Stimulated activated memory B cell treated with anti-CD40 and anti-IgM and Interleukin-4, amounts not matched to agents 10 μg/mL and 1 μg/mL and 100 μg/mL, for 72 hours (primary cell): ENCODE measurements around the gene MSRB2.

Experiments
- ATAC-seq: fragments of 150-1000 bp; cut with Tn5 transposase; 2 replicates; pipeline ENCODE4 v1.10.0; 2021
- H3K27ac Mint-ChIP-seq: one replicate; pipeline ENCODE4 v1.8.0; 2022; ENCODE audit warnings: mild to moderate bottlenecking, mixed read lengths
- H3K27me3 Mint-ChIP-seq: one replicate; pipeline ENCODE4 v1.8.0; 2022; ENCODE audit warnings: mixed read lengths
- H3K36me3 Mint-ChIP-seq: one replicate; pipeline ENCODE4 v1.8.0; 2022; ENCODE audit warnings: mixed read lengths
- H3K4me1 Mint-ChIP-seq: one replicate; pipeline ENCODE4 v1.8.0; 2022; ENCODE audit warnings: mixed read lengths
- H3K4me3 Mint-ChIP-seq: one replicate; pipeline ENCODE4 v1.8.0; 2022; ENCODE audit warnings: mild to moderate bottlenecking, moderate library complexity, mixed read lengths
- H3K9me3 Mint-ChIP-seq: one replicate; pipeline ENCODE4 v1.8.0; 2022; ENCODE audit warnings: mixed read lengths

The MSRB2 gene

GRCh38 chr10:23120001-23120934, 24.9 kb downstream of the MSRB2 start:
- no peak for ATAC-seq
- Mint-ChIP-seq H3K9me3 (peaks cover 2% of the 10 kb centered on the region), H3K27me3 (no peaks in the 10 kb centered on the region), H3K27ac (no peak overlapping the region), H3K4me3 (no peak overlapping the region), H3K4me1 (no peaks in the 10 kb centered on the region), H3K36me3 (peaks cover 29% of the 10 kb centered on the region)

DNA sequence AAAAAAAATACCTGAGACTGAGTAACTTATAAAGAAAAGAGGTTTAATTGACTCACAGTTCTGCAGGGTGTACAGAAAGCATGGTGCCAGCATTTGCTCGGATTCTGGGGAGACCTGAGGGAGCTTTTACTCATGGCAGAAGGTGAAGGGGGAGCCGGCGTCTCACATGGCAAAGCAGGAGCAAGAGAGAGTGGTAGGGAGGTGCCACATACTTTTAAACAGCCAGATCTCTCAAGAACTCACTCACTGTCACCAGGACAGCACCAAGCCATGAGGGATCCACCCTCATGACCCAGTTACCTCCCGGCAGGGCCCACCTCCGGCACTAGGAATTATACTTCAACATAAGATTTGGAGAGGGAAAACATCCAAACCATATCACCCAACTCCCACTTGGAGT, 25.8 kb downstream of the MSRB2 start:
- ATAC-seq, result no peak
- H3K27me3 Mint-ChIP-seq, result no peaks in the 10 kb centered on the region
- no peak overlapping the region for H3K4me3 Mint-ChIP-seq
- H3K9me3 Mint-ChIP-seq, result peaks cover 2% of the 10 kb centered on the region
- H3K36me3 Mint-ChIP-seq, result peaks cover 28% of the 10 kb centered on the region
- no peaks in the 10 kb centered on the region for H3K4me1 Mint-ChIP-seq
- H3K27ac Mint-ChIP-seq, result no peak overlapping the region

DNA sequence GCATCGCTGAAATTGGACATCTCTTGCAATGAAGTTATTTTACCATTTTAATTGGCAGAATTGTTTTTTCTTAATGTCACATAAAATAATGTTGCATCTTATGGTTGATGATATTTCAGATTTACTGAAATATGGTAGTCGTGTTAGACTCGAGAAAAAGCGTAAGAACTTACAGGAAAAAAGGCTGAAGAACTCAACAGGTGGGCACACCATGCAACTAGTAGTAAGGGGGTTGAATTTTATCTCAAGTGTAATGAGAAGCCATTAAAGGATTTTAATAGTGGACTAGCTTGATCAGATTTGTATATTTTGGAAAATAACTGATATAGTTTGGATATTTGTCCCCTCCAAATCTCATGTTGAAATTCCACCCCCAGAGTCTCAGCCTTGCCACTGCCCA, 41.1 kb downstream of the MSRB2 start:
- Mint-ChIP-seq H3K9me3 (peaks cover 13% of the 10 kb centered on the region), H3K27me3 (peaks cover 23% of the 10 kb centered on the region), H3K4me1 (no peaks in the 10 kb centered on the region), H3K36me3 (no peaks in the 10 kb centered on the region), H3K4me3 (no peak overlapping the region), H3K27ac (no peak overlapping the region)
- no peak for ATAC-seq

GRCh38 chr10:23139677-23140076, 44.3 kb downstream of the MSRB2 start:
- H3K9me3 Mint-ChIP-seq, result peaks cover 8% of the 10 kb centered on the region
- H3K36me3 Mint-ChIP-seq, result no peaks in the 10 kb centered on the region
- ATAC-seq, result no peak
- no peaks in the 10 kb centered on the region for H3K4me1 Mint-ChIP-seq
- H3K27me3 Mint-ChIP-seq, result peaks cover 15% of the 10 kb centered on the region
- H3K4me3 Mint-ChIP-seq, result no peak overlapping the region
- H3K27ac Mint-ChIP-seq, result no peak overlapping the region

DNA sequence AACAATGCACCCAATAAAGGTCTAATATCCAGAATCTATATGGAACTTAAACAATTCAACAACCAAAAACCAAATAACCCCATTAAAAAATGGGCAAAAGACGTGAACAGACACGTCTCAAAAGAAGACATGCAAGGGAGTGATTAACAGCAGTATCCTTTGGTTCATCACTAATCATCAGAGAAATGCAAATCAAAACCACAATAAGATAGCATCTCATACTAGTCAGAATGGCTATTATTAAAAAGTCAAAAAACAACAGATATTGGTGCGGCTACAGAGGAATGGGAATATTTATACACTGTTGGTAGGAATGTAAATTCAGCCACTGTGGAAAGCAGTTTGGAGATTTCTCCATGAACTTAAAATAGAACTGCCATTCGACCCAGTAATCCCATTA, 46.6 kb downstream of the MSRB2 start:
- Mint-ChIP-seq H3K4me3 (no peak overlapping the region), H3K9me3 (peaks cover 4% of the 10 kb centered on the region), H3K4me1 (no peaks in the 10 kb centered on the region), H3K27me3 (peaks cover 10% of the 10 kb centered on the region), H3K36me3 (no peaks in the 10 kb centered on the region), H3K27ac (no peak overlapping the region)
- no peak for ATAC-seq

DNA sequence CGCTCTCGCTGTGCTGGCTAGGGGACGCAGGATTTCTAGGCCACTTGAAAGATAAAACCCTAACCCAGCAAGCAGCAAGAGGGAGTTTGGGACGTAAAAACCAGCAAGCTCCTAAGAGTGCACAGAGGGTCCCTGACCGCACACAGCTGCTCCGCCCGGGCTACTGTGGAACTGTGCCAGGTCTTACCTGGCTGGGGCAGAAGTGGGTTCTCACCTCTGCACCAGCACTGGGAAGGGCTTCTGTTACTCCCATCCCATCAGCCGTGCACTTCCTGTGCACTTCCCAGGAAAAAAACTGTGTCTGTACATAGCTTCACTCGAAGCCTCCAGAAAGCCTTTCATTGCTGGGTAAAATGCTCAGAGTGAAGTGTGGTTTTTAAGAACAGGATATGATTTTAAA, 50.9 kb downstream of the MSRB2 start:
- Mint-ChIP-seq H3K4me3 (no peak overlapping the region), H3K27ac (no peak overlapping the region), H3K4me1 (no peaks in the 10 kb centered on the region), H3K27me3 (no peaks in the 10 kb centered on the region), H3K9me3 (no peaks in the 10 kb centered on the region), H3K36me3 (no peaks in the 10 kb centered on the region)
- ATAC-seq, result no peak

GRCh38 chr10:23147035-23147434, 51.7 kb downstream of the MSRB2 start:
- no peak for ATAC-seq
- Mint-ChIP-seq H3K27ac (no peak overlapping the region), H3K9me3 (no peaks in the 10 kb centered on the region), H3K4me1 (no peaks in the 10 kb centered on the region), H3K36me3 (no peaks in the 10 kb centered on the region), H3K27me3 (no peaks in the 10 kb centered on the region), H3K4me3 (no peak overlapping the region)

DNA sequence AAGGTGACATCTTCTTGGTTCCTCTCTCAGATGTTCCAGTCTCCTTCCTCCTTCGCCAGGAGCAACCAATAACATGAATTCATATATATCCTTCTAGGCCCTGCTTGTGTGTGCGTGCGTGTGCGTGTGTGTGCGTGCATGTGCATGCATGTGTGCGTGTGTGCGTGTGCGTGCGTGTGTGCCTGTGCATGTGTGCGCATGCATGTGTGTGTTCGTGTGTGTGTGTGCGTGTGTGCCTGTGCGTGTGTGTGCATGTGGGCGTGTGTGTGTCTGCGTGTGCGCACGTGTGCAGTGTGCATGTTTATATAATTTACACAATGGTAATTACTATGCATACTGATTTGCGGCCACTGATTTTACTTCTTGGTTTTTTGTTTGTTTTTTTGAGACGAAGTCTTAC, 52.8 kb downstream of the MSRB2 start:
- no peaks in the 10 kb centered on the region for H3K27me3 Mint-ChIP-seq
- no peak overlapping the region for H3K4me3 Mint-ChIP-seq
- H3K27ac Mint-ChIP-seq, result no peak overlapping the region
- H3K4me1 Mint-ChIP-seq, result no peaks in the 10 kb centered on the region
- no peaks in the 10 kb centered on the region for H3K36me3 Mint-ChIP-seq
- H3K9me3 Mint-ChIP-seq, result no peaks in the 10 kb centered on the region
- no peak for ATAC-seq

- Mint-ChIP-seq H3K9me3 (no peaks in the 10 kb centered on the region), H3K36me3 (no peaks in the 10 kb centered on the region), H3K27ac (no peak overlapping the region), H3K27me3 (peaks cover 6% of the 10 kb centered on the region), H3K4me3 (no peak overlapping the region), H3K4me1 (no peaks in the 10 kb centered on the region)
- no peak for ATAC-seq
Measured at GRCh38 chr10:23150091-23150490, 54.7 kb downstream of the MSRB2 start.

DNA sequence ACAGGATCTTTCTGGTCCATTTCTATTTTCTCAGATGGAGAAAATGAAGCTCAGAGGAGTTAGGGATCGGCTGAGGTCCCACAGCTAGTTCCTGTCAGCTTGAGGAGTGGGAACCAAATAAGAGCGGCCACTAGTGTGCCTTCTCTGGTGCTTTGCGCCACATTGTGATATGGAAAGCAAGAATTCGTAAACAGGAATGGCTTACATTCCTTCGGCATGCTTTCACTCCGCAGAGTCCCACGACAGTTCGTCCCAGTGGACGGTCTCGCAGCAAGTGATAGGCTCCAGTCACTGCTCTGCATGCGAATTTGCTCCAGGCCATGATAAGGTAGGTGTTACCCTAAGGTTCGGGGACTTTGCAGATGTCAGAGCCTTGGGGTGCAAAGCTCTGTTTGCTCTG, 55.2 kb downstream of the MSRB2 start:
- Mint-ChIP-seq H3K27me3 (peaks cover 11% of the 10 kb centered on the region), H3K9me3 (no peaks in the 10 kb centered on the region), H3K4me3 (no peak overlapping the region), H3K27ac (no peak overlapping the region), H3K36me3 (no peaks in the 10 kb centered on the region), H3K4me1 (no peaks in the 10 kb centered on the region)
- no peak for ATAC-seq

GRCh38 chr10:23151071-23151470, 55.7 kb downstream of the MSRB2 start:
- no peak overlapping the region for H3K4me3 Mint-ChIP-seq
- no peak for ATAC-seq
- peaks cover 16% of the 10 kb centered on the region for H3K27me3 Mint-ChIP-seq
- H3K27ac Mint-ChIP-seq, result no peak overlapping the region
- H3K4me1 Mint-ChIP-seq, result no peaks in the 10 kb centered on the region
- H3K9me3 Mint-ChIP-seq, result no peaks in the 10 kb centered on the region
- no peaks in the 10 kb centered on the region for H3K36me3 Mint-ChIP-seq

GRCh38 chr10:23155169-23155568, 59.8 kb downstream of the MSRB2 start:
- no peak for ATAC-seq
- no peak overlapping the region for H3K27ac Mint-ChIP-seq
- H3K36me3 Mint-ChIP-seq, result no peaks in the 10 kb centered on the region
- H3K9me3 Mint-ChIP-seq, result no peaks in the 10 kb centered on the region
- H3K4me1 Mint-ChIP-seq, result peaks cover 15% of the 10 kb centered on the region
- H3K27me3 Mint-ChIP-seq, result peaks cover 42% of the 10 kb centered on the region
- no peak overlapping the region for H3K4me3 Mint-ChIP-seq

DNA sequence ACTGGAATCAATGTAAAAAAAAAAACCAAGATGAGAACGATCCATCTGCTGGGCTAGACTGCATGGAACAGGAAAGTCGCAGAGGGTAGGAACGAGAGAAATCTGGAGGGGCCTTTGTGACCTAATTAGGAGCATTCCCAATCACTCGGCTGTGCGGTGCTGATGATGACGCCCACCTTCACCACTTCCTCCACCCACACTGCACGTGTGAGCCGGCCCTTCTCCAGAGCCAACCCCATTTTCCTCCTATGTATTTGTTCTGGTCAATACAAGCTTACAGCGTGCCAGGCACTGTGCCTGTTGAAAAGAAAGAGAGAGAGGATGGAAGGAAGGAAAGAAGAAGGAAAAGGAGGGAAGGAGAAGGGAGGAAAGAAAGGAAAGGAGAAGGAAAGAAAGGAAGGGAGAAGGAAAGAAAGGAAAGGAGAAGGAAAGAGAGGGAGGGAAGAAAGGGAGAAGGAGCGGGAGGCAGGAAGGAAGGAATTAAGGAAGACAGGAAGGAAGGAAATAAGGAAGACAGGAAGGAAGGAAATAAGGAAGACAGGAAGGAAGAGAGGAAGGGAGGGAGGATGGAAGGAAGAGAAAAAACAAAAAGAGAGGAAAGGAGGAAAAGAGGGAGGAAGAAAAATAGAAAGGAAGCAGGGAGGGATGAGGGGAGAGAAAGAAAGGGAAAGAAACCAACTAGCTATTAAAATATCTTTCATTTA, 61.2 kb downstream of the MSRB2 start:
- Mint-ChIP-seq H3K4me1 (peaks cover 15% of the 10 kb centered on the region), H3K36me3 (no peaks in the 10 kb centered on the region), H3K27me3 (peaks cover 54% of the 10 kb centered on the region), H3K4me3 (no peak overlapping the region), H3K27ac (no peak overlapping the region), H3K9me3 (no peaks in the 10 kb centered on the region)
- ATAC-seq, result no peak

- no peaks in the 10 kb centered on the region for H3K9me3 Mint-ChIP-seq
- H3K4me3 Mint-ChIP-seq, result peak overlapping the region; percentile 11
- no peaks in the 10 kb centered on the region for H3K36me3 Mint-ChIP-seq
- peaks cover 54% of the 10 kb centered on the region for H3K27me3 Mint-ChIP-seq
- peak; percentile 72 for ATAC-seq
- no peak overlapping the region for H3K27ac Mint-ChIP-seq
- peaks cover 15% of the 10 kb centered on the region for H3K4me1 Mint-ChIP-seq
Measured at GRCh38 chr10:23157239-23157681, 61.9 kb downstream of the MSRB2 start.

- Mint-ChIP-seq H3K27me3 (peaks cover 54% of the 10 kb centered on the region), H3K4me3 (peak overlapping the region; percentile 11), H3K36me3 (no peaks in the 10 kb centered on the region), H3K9me3 (no peaks in the 10 kb centered on the region), H3K27ac (no peak overlapping the region), H3K4me1 (peaks cover 15% of the 10 kb centered on the region)
- no peak for ATAC-seq
Measured at GRCh38 chr10:23157691-23158369, 62.5 kb downstream of the MSRB2 start.
